ENCODE data around the gene CFAP58.

The CFAP58 gene

GRCh38 chr10:104344219-104344618 lies 9.4 kb upstream of the CFAP58 start:
- H3K4me3 ChIP-seq (ENCODE audit: low read depth, low read length): no peak overlapping the region
- TF ChIP-seq, protein P1, sequence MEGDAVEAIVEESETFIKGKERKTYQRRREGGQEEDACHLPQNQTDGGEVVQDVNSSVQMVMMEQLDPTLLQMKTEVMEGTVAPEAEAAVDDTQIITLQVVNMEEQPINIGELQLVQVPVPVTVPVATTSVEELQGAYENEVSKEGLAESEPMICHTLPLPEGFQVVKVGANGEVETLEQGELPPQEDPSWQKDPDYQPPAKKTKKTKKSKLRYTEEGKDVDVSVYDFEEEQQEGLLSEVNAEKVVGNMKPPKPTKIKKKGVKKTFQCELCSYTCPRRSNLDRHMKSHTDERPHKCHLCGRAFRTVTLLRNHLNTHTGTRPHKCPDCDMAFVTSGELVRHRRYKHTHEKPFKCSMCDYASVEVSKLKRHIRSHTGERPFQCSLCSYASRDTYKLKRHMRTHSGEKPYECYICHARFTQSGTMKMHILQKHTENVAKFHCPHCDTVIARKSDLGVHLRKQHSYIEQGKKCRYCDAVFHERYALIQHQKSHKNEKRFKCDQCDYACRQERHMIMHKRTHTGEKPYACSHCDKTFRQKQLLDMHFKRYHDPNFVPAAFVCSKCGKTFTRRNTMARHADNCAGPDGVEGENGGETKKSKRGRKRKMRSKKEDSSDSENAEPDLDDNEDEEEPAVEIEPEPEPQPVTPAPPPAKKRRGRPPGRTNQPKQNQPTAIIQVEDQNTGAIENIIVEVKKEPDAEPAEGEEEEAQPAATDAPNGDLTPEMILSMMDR (IDR thresholded peaks at IDR 0.05; ENCODE audit: control insufficient read depth, extremely low read depth, insufficient read depth): no peak
- no peak for DNase-seq (ENCODE audit: low read depth)

GRCh38 chr10:104345515-104345914 lies 8.1 kb upstream of the CFAP58 start:
- H3K4me3 ChIP-seq (ENCODE audit: low read depth, low read length): no peak overlapping the region
- no peak for DNase-seq (ENCODE audit: low read depth)
- TF ChIP-seq, protein P1 (IDR thresholded peaks at IDR 0.05; ENCODE audit: control insufficient read depth, extremely low read depth, insufficient read depth): no peak

- no peak overlapping the region for H3K4me3 ChIP-seq (ENCODE audit: low read depth, low read length)
- no peak for DNase-seq (ENCODE audit: low read depth)
- TF ChIP-seq, protein P1 (IDR thresholded peaks at IDR 0.05; ENCODE audit: control insufficient read depth, extremely low read depth, insufficient read depth): no peak
Observed at GRCh38 chr10:104345941-104346340, 7.7 kb upstream of the CFAP58 start.

- TF ChIP-seq, protein P1 (IDR thresholded peaks at IDR 0.05; ENCODE audit: control insufficient read depth, extremely low read depth, insufficient read depth): no peak
Observed at GRCh38 chr10:104347295-104348045, 6.2 kb upstream of the CFAP58 start.

GRCh38 chr10:104348601-104349000 lies 5.0 kb upstream of the CFAP58 start:
- no peak overlapping the region for H3K4me3 ChIP-seq (ENCODE audit: low read depth, low read length)
- DNase-seq (ENCODE audit: low read depth): no peak
- TF ChIP-seq, protein P1 (IDR thresholded peaks at IDR 0.05; ENCODE audit: control insufficient read depth, extremely low read depth, insufficient read depth): no peak

More at GRCh38 chr10:104347295-104348045, 6.2 kb upstream of the CFAP58 start:
- no peak overlapping the region for H3K4me3 ChIP-seq (ENCODE audit: low read depth, low read length)
- DNase-seq (ENCODE audit: low read depth): no peak

DNA sequence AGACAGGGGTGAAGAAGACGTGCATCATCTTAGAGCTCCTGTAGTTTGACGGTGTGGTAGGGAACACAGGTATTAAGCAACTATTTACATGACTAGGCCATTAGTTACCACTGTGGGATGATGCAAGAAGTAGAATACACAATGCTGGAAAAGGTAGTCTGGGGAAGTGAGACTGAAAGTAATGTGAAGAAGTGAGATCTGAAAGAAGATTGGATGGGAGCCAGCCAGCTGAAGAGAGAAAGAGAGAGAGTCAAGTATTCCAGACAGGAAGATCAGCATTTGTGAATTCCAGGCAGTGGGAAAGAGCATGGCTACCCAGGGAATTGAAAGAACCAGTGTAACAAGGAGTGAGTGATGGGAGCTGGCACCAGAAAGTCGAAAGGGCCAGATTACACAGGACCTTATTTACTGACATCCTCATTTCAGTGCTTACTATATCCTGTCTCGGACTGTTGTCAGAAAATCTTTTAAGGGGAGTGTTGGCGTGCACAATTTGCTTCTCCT lies 4.0 kb upstream of the CFAP58 start:
- DNase-seq (ENCODE audit: low read depth): no peak
- no peak overlapping the region for H3K4me3 ChIP-seq (ENCODE audit: low read depth, low read length)
- TF ChIP-seq, protein P1 (IDR thresholded peaks at IDR 0.05; ENCODE audit: control insufficient read depth, extremely low read depth, insufficient read depth): no peak
